HG02884 (cell line): ENCODE measurements around the gene SSR1.
"Not testable (repeated sequence)": the region's sequence is repeated elsewhere in the genome, so short reads cannot be mapped to it uniquely, and the experiment has no call there.

Source experiments
- ATAC-seq: cut with Tn5 transposase; IDR thresholded peaks from one replicate; pipeline ENCODE4 v1.9.1; 2021; ENCODE audit warnings: mild to moderate bottlenecking, moderate library complexity; ENCODE audit not compliant: unreplicated experiment

Gene SSR1

DNA sequence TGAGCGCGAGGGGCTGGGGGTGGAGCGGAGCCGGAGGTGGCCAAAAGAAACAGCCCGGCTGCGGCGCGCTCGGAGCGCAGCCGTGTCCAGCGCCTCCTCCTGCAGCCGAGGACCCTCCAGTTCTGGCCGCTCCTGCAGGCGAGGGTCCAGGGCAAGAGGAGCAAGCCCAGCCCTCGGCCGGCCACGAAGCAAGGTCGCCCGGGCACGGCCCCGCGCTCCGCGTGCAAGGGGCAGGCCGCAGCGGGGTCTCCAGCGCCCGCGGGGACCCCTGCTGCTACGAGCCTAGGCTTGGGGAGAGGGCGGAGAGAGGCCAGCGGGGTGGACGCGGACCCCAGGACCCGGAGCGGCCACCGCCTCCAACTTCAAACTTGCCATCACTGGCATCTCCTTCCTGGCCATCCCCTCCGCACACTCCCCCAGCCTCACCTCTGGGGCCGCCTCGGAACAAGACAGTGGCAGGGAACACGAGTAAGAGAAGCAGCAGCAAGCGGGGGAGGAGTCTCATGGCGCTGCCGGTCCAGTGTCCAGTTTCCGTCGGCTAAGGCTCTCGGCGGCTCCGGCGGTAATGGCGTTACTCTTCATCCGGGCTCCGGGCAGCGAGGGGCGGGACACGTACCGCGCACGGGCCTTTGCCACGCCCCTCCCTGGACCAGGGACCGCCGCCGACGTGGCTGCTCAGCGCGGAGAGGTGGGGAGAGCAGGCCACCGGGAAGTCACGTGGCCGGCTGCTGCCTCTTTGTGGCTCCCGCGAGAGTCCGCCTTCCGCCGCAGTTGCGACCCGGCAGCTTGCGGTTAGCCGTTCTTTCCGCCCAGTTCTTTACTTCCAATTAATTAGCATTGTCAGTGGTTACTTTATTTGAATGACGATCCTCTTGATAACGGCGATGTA, at the start of gene SSR1:
Gene SSR1, minus strand, starts transcription at position 584 of the 889 bp plus-strand sequence. Its CDS starts 79 bp downstream, at position 505.
- ATAC-seq = peak; percentile 96

DNA sequence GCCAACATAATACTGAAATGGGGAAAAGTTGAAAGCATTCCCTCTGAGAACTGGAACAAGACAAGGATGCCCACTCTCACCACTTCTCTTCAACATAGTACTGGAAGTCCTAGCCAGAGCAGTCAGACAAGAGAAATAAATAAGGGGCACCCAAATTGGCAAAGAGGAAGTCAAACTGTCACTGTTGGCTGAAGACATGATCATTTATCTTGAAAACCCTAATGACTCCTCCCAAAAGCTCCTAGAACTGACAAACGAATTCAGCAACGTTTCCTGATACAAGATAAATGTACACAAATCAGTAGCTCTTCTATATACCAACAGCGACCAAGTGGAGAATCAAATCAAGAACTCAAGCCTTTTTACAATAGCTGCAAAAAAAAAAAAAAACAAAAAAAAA, 38.9 kb upstream of the SSR1 start:
- not testable (repeated sequence) for ATAC-seq

DNA sequence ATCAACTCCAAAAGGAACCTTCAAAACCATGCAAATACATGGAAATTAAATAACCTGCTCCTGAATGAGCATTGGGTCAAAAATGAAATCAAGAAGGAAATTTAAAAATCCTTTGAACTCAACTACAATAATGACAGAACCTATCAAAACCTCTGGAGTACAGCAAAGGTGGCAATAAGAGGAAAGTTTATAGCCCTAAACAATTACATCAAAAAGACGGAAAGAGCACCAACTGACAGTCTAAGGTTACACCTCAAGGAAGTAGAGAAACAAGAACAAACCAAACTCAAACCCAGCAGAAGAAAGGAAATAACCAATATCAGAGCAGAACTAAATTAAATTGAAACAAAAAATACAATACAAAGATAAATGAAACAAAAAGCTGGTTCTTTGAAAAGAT, 37.6 kb upstream of the SSR1 start:
- not testable (repeated sequence) for ATAC-seq

DNA sequence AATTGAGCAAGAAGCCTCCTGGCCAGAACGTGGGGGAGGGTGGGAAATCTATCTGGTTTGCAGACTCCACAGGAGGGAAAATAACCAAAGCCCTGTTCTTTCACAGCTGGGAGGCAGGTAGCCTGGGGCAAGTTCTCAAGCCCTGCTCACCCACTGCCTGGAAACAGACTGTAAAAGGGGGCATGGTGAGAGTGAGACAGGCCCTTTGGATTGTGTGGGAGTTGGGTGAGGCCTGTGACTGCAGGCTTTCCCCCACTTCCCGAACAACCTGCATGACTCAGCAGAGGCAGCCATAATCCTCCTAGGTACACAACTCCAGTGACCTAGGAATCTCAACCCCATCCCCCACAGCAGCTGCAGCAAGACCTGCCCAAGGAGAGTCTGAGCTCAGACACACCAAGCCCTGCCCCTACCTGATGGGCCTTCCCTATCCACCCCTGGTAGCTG, 34.6 kb upstream of the SSR1 start:
- ATAC-seq = not testable (repeated sequence)

DNA sequence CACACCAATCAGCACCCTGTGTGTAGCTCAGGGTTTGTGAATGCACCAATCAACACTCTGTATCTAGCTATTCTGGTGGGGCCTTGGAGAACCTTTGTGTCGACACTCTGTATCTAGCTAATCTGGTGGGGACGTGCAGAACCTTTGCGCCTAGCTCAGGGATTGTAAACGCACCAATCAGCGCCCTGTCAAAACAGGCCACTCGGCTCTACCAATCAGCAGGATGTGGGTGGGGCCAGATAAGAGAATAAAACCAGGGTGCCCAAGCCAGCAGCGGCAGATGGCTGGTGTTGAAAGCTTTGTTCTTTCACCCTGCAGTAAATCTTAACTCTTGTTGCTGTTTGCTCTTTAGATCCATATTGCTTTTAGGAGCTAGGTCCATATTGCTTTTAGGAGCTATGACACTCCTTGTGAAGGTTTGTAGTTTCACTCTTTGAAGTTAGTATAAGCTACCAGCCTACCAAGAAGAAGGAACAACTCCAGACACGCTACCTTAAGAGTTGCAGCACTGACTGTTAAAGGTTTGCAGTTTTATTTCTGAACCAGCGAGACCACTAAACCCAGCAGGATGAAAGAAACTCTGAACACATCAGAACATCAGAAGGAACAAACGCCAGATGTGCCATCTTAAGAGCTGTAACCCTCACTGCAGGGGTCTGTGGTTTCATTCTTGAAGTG, 31.9 kb upstream of the SSR1 start:
- ATAC-seq = not testable (repeated sequence)

DNA sequence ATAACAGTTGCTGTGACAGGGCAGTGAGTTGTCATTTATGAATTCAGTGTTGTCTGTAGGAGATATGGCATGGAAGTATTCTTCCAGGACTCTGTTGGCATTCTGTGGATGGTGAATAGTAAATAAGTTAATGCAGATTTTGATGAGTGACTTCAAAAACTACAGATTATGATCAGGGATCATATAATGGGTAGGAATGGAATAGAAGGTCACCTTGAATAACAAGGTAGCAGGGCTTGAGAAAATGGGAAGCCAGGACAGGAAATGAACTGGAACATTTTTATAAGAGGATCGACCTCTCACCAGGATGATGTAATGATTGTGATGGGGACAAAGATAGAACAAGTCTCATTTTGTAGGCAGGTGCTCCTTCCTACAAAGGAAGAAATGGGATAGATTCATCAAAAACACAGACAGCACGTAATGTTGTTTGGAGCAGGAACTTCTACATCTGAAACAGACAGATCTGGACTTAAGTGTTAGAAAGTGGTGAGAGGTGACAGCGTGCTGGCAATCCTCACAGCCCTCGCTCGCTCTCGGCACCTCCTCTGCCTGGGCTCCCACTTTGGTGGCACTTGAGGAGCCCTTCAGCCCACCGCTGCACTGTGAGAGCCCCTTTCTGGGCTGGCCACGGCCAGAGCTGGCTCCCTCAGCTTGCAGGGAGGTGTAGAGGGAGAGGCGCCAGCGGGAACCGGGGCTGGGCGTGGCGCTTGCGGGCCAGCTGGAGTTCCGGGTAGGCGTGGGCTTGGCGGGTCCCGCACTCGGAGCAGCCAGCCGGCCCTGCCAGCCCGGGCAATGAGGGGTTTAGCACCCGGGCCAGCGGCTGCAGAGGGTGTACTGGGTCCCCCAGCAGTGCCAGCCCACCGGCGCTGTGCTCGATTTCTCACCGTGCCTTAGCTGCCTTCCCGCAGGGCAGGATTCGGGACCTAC, 30.8 kb upstream of the SSR1 start:
- no peak for ATAC-seq

DNA sequence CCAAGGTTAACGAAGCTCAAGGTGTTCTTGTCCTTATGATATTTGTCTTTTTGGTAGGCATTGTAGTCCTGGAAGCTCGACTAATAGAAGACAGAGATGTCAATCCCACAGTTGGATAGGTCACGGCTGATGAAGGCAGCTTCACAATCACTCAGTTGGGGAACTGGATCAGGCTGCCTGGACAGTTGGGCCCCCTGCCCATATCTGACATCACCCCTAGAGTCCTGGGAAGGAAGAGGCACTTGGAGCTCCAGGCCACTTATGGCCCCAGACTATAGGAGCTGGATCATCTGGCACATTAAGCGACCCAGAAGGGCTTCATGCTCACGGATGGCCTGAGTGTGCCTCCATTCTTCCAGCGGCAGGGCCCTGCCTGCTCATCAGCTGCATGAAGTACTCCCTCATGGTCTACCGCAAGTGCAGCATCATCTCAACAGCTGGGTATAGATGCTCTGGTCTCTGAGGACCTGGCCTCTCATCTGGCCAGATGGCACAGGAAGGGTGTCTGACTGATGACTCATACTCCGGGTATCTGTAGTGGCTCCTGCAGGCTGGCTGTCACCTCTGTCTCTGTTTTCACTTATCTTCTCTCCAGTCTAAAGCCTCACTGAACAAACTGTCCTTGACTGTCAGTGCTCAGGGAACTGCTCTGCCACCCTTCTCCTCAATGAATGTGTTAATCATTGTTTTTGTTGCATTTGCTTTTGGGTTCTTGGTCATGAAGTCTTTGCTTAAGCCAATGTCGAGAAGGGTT, 29.2 kb upstream of the SSR1 start:
- ATAC-seq = no peak

DNA sequence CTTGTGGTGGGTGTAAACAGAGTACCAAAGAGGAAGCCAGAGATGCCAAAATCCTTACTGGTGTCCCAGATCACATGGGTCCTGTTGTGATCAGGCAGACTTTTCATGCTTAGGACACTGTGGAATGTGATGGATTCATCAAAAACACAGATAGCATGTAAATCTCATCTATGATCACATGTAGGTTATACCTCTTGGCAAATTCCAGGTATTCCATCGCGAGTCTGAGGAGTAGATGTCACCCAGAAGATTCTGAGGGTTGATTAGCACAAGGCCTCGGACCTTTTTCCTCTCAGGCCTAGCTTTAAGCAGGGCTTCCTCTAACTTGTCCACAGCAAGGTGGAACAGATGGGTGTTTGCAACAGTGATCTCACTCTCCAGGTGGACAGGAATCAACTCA, 28.3 kb upstream of the SSR1 start:
- no peak for ATAC-seq

DNA sequence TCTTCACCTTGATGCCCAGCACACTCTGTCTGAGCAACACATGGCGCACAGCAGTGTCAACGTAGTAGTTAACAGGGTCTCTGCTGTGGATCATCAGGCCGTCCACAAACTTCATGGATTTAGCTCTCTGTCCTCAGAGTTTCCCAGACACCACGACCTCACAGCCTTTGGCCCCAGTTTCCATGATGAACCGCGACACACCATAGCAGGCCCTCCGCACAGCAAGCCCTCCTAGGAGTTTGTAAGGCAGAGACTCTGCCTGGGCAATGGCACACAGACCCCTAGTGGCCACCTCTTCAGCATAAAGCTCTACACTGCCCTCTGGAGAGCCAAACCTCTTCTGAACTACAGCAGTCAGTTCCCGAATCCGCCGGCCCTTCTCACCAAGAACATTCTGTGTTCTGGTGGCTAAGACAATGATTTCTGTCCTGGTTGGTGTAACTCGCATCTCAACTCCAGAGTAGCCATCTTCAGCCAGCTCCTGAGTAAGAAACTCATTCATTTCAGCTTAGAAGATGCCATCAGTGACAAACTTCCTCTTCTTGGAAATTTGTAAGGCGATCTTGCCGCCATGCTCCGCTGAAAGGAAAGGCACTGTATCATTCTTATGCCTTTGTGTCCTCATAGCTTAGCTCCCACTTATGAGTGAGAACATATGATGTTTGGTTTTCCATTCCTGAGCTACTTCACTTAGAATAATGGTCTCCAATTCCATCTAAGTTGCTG, 26.2 kb upstream of the SSR1 start:
- ATAC-seq = not testable (repeated sequence)

DNA sequence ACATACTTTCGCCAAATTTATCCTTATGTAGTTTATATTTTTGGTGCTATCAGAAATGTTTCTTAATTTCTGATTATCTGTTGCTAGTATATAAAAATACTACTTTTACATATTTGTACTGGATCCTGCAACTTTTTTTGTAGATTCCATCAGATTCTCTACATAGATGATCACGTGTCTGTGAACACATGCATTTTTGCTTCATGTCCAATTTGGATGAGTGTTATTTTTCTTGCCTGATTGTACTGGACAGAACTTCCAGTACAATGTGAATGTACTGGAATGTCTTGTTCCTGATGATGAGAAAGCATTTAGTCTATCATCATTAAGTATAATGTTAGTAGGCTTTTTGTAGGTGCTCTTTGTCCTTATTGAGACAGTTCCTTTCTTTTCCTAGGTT, 25.0 kb upstream of the SSR1 start:
- no peak for ATAC-seq

DNA sequence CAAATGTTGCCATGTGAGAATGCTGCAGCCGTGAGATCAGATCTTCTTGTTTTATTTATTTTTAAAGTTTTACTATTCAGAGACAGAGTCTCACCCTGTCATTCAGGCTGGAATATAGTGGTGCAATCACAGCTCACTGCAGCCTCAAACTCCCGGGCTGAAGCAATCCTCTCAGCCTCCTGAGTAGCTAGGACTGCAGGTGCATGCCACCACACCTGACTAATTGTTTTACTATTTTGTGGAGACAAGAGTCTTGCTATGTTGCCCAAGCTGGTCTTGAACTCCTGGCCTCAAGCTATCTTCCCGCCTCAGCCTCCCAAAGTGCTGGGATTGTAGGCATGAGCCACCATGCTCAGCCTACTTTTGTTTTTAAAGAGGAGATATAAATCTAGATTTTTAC, 22.5 kb upstream of the SSR1 start:
- ATAC-seq = no peak

DNA sequence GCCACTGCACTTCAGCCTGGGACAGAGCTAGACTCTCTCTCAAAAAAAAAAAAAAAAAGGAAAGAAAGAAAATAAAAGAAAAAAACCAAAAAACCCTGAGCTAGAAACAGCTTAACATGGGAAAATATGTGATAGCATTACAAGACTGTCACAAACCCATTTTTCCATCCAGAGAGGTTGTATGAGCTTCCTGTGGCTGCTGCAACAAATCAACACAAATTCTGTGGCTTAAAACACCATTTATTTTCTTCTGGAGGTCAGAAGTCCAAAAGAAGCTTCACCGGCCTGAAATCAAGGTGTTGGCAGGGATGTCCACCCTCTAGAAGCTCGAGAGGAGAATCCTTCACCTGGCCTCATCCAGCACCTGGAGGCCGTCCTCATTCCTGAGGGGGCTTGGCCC, 21.7 kb upstream of the SSR1 start:
- no peak for ATAC-seq

DNA sequence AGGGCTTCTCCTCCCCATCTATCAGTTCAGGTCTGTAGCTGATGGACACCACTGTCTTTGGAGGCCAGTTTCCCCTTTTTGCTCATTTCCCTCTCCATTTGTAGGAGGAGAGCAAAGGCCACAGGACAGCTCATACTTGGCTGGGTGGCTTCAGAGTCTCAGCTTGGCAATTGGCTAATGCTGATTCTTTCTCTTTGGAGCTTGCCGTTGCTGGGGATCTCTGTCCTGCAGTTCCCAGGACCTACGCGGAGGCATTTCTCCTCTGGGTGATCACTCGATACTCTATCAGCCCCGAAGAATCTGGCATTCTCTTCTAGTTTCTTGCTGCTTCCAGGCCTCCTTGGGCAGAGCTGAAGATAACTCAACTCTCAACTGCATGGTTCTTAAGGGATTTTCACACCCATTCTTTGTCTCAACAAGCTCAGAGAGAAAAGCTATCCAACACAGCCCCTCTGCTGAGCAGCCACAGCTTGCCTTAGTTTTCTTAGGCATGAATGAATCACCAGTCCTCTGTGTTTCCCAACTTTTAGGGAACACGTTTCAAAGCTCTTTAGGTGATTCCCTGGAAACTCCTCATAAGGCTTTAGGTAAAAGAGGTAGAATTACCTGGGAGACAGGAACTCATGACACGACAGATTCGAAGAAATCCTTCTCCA, 19.2 kb upstream of the SSR1 start:
- no peak for ATAC-seq

DNA sequence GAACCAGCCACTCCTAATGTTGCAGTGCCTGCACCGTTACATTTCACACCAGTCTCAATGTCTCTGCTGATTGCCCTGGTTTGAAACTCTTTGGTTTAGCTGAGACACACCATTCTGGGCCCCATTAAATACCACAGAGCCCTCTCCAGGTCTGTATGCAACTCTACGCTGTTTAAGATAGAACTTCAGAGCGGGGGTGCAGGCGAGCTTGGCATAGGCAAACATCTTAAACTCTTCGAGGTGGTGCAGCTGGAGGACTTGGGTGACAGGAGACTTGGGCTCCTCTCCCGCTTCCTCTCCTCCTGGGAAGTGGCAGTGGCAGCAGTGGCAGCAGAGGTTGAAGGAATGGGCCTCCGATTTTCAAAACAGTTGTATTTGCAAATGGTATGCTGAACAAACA, 18.5 kb upstream of the SSR1 start:
- no peak for ATAC-seq

DNA sequence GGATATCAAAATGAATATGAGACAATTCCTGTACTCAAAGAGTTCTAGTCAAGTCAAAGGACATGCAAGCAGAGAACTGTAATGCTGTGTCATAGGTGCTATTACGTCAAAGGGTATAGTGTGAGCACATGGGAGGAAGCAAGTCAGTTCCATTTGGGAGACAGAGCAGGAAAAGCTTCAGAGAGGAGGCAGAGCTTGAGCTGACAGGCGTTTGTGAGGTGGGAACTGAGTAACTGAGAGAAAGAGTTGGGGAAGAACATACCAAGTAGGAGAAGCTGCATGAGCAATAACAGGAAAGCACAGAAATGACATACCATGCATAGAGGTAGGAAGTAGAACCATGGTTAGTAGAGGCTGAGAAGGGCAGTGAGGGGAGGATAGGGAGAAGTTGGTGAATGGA, 15.2 kb upstream of the SSR1 start:
- ATAC-seq = peak; percentile 67

DNA sequence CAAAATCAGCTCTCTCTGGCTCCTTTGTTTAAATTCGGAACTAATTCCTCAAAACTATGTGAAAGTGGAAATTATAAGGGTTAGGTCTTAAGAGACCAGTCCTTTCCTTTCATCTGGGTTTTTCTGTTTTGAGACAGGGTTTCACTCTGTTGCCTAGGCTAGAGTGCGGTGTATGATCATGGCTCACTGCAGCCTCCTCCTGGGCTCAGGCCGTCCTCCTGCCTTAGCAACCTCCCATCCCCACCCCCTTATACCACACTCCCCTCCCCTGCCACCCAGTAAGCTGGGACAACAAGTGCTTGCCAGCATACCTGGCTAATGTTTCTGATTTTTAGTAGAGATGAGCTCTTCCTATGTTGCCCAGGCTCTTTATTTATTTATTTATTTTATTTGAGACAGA, 12.8 kb upstream of the SSR1 start:
- no peak for ATAC-seq

DNA sequence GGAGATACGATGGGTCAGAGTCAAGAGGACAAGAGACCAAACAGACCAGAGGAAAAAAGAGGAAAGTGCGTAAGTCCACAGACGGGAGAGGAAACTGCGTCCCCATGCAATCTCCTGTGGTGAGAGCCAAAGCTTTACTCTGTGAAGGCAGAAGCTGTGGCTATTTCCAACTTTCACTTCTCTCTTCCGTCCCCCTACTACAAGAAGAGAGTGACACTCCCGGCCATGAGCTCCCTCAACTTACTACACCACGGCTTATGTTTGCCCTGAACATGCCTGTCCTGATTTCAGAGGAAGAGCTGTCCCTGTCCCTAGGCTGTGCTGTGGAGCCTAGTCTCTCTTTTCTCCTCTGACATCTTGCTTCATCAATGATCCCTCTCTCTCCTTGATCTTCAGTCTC, 11.5 kb upstream of the SSR1 start:
- peak; percentile 77 for ATAC-seq

DNA sequence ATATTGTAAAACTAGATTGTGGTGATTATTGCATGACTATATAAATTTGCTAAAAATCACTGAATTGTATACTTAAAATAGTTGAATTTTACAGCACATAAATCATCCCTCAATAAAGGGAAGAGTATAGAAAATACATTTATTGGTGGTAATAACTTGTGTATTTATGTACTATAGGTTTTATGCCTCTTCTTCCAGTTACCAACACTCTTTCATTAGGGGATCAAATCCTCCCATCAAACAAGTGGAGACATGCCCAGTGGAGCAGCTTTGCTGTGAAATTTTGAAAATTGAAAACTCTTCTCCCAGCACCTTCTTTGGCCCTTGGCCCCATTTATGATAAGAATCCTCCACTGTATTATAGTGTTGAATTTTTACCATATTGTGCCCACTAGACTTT, 10.1 kb upstream of the SSR1 start:
- no peak for ATAC-seq

DNA sequence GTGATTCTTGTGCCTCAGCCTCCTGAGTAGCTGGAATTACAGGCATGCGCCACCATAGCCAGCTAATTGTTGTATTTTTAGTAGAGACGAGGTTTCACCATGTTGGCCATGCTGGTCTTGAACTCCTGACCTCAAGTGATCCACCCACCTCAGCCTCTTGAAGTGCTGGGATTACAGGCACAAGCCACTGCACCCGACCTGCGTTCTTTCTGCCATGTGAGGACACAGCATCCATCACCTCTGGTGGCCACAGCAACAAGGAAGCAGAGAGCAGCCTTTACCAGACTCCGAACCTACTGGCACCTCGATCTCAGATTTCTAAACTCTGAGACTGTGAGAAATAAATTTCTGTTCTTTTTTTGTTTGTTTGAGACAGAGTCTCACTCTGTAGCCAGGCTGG, 8.9 kb upstream of the SSR1 start:
- ATAC-seq = not testable (repeated sequence)
